IPS-20b (cell line): Measurements from ENCODE around the gene XPNPEP2.

ENCODE experiments used
- H3K27ac ChIP-seq: one replicate; pipeline ENCODE4 v1.5.1; 2013; ENCODE audit warnings: low read length
- H3K27me3 ChIP-seq: 2 replicates; pipeline ENCODE4 v1.6.1; 2013; ENCODE audit warnings: mild to moderate bottlenecking, low read length, inconsistent platforms; ENCODE audit not compliant: insufficient read depth
- H3K36me3 ChIP-seq: 2 replicates; pipeline ENCODE4 v1.6.1; 2013; ENCODE audit warnings: low read depth, mild to moderate bottlenecking, inconsistent platforms, low read length, moderate library complexity; ENCODE audit not compliant: insufficient read depth
- H3K4me1 ChIP-seq: 2 replicates; pipeline ENCODE4 v1.6.1; 2013; ENCODE audit warnings: mild to moderate bottlenecking, control low read depth, inconsistent platforms, low read length, moderate library complexity; ENCODE audit not compliant: insufficient read depth
- H3K4me3 ChIP-seq: 2 replicates; pipeline ENCODE4 v1.5.1; 2013; ENCODE audit warnings: mild to moderate bottlenecking, low read length, inconsistent platforms
- H3K9ac ChIP-seq: 2 replicates; pipeline ENCODE4 v1.6.1; 2013; ENCODE audit warnings: low read depth, mild to moderate bottlenecking, inconsistent platforms, low read length, moderate library complexity
- H3K9me3 ChIP-seq: 2 replicates; pipeline ENCODE4 v1.6.1; 2013; ENCODE audit warnings: mild to moderate bottlenecking, low read depth, low read length, inconsistent platforms; ENCODE audit not compliant: insufficient read depth

The XPNPEP2 gene

GRCh38 chrX:129795584-129795983 is 56.8 kb downstream of the XPNPEP2 start:
- Histone ChIP-seq H3K36me3 (no peaks in the 10 kb centered on the region; the same call in 1 of the 2 replicates), H3K4me1 (no peaks in the 10 kb centered on the region), H3K4me3 (no peak overlapping the region), H3K9me3 (no peaks in the 10 kb centered on the region), H3K27me3 (no peaks in the 10 kb centered on the region), H3K9ac (no peak overlapping the region), H3K27ac (no peak overlapping the region)

- no peaks in the 10 kb centered on the region for H3K9me3 ChIP-seq
- no peak overlapping the region for H3K9ac ChIP-seq
- no peak overlapping the region for H3K27ac ChIP-seq
- H3K4me3 ChIP-seq: no peak overlapping the region
- H3K36me3 ChIP-seq: no peaks in the 10 kb centered on the region; the same call in 1 of the 2 replicates
- no peaks in the 10 kb centered on the region for H3K4me1 ChIP-seq
- H3K27me3 ChIP-seq: no peaks in the 10 kb centered on the region
Measured at GRCh38 chrX:129797251-129797906, 58.6 kb downstream of the XPNPEP2 start.

- Histone ChIP-seq H3K27ac (no peak overlapping the region), H3K9ac (no peak overlapping the region), H3K27me3 (no peaks in the 10 kb centered on the region), H3K36me3 (no peaks in the 10 kb centered on the region; the same call in 1 of the 2 replicates), H3K4me3 (no peak overlapping the region), H3K9me3 (no peaks in the 10 kb centered on the region), H3K4me1 (no peaks in the 10 kb centered on the region)
Measured at GRCh38 chrX:129798456-129798855, 59.7 kb downstream of the XPNPEP2 start.

GRCh38 chrX:129798888-129799287 is 60.1 kb downstream of the XPNPEP2 start:
- no peaks in the 10 kb centered on the region for H3K27me3 ChIP-seq
- no peaks in the 10 kb centered on the region; the same call in 1 of the 2 replicates for H3K36me3 ChIP-seq
- no peak overlapping the region for H3K9ac ChIP-seq
- no peak overlapping the region for H3K27ac ChIP-seq
- H3K4me3 ChIP-seq: no peak overlapping the region
- H3K9me3 ChIP-seq: no peaks in the 10 kb centered on the region
- H3K4me1 ChIP-seq: no peaks in the 10 kb centered on the region

- Histone ChIP-seq H3K4me1 (no peaks in the 10 kb centered on the region), H3K36me3 (peaks cover 8% of the 10 kb centered on the region; the same call in 1 of the 2 replicates), H3K4me3 (no peak overlapping the region), H3K27me3 (no peaks in the 10 kb centered on the region), H3K9ac (no peak overlapping the region), H3K9me3 (no peaks in the 10 kb centered on the region), H3K27ac (no peak overlapping the region)
Measured at GRCh38 chrX:129800186-129800585, 61.4 kb downstream of the XPNPEP2 start.

GRCh38 chrX:129802863-129803262 is 64.1 kb downstream of the XPNPEP2 start:
- Histone ChIP-seq H3K27me3 (no peaks in the 10 kb centered on the region), H3K4me3 (no peak overlapping the region), H3K27ac (no peak overlapping the region), H3K36me3 (peaks cover 22% of the 10 kb centered on the region; the same call in 1 of the 2 replicates), H3K9ac (no peak overlapping the region), H3K4me1 (no peaks in the 10 kb centered on the region), H3K9me3 (no peaks in the 10 kb centered on the region)

GRCh38 chrX:129804806-129805205 is 66.0 kb downstream of the XPNPEP2 start:
- H3K27me3 ChIP-seq: no peaks in the 10 kb centered on the region
- no peak overlapping the region for H3K27ac ChIP-seq
- no peaks in the 10 kb centered on the region for H3K9me3 ChIP-seq
- peaks cover 33% of the 10 kb centered on the region for H3K36me3 ChIP-seq
- H3K9ac ChIP-seq: no peak overlapping the region
- H3K4me1 ChIP-seq: no peaks in the 10 kb centered on the region
- H3K4me3 ChIP-seq: no peak overlapping the region

GRCh38 chrX:129808158-129808828 is 69.5 kb downstream of the XPNPEP2 start:
- no peaks in the 10 kb centered on the region for H3K4me1 ChIP-seq
- no peak overlapping the region for H3K4me3 ChIP-seq
- no peak overlapping the region for H3K27ac ChIP-seq
- H3K9ac ChIP-seq: no peak overlapping the region
- H3K27me3 ChIP-seq: no peaks in the 10 kb centered on the region
- peaks cover 51% of the 10 kb centered on the region for H3K36me3 ChIP-seq
- H3K9me3 ChIP-seq: no peaks in the 10 kb centered on the region

- Histone ChIP-seq H3K9me3 (no peaks in the 10 kb centered on the region), H3K36me3 (peaks cover 51% of the 10 kb centered on the region), H3K27ac (no peak overlapping the region)
Measured at GRCh38 chrX:129808829-129809796, 70.3 kb downstream of the XPNPEP2 start.

GRCh38 chrX:129813662-129814368 is 75.0 kb downstream of the XPNPEP2 start:
- Histone ChIP-seq H3K27me3 (no peaks in the 10 kb centered on the region), H3K36me3 (peaks cover 21% of the 10 kb centered on the region), H3K4me3 (no peak overlapping the region), H3K4me1 (no peaks in the 10 kb centered on the region), H3K27ac (no peak overlapping the region), H3K9ac (no peak overlapping the region), H3K9me3 (no peaks in the 10 kb centered on the region)

More at GRCh38 chrX:129808829-129809796, 70.3 kb downstream of the XPNPEP2 start:
- H3K9ac ChIP-seq: no peak overlapping the region
- no peaks in the 10 kb centered on the region for H3K27me3 ChIP-seq
- H3K4me3 ChIP-seq: no peak overlapping the region
- no peaks in the 10 kb centered on the region for H3K4me1 ChIP-seq

- Histone ChIP-seq H3K4me3 (no peak overlapping the region), H3K27ac (no peak overlapping the region), H3K9me3 (no peaks in the 10 kb centered on the region), H3K27me3 (no peaks in the 10 kb centered on the region), H3K9ac (no peak overlapping the region), H3K4me1 (no peaks in the 10 kb centered on the region), H3K36me3 (peaks cover 6% of the 10 kb centered on the region)
Measured at GRCh38 chrX:129818123-129818522, 79.3 kb downstream of the XPNPEP2 start.
